Stimulated activated effector memory CD8-positive, alpha-beta T cell treated with anti-CD3 and anti-CD28 coated beads, Interleukin-12 subunit alpha, Interleukin-12 subunit beta, amount 100 ng/mL, for 72 hours (primary cell): ENCODE data around the gene IL12RB1.

ENCODE experiments used
- ATAC-seq: fragments of 150-1000 bp; cut with Tn5 transposase; 2 replicates; pipeline ENCODE4 v1.10.0; 2021
- DNase-seq, 2 donors: peaks; one replicate each; pipeline ENCODE4 v3.0.0; 2021 to 2022; ENCODE audit warnings: low spot score in 2 of 2
- H3K27ac Mint-ChIP-seq: one replicate; pipeline ENCODE4 v1.8.0; 2022; ENCODE audit warnings: mild to moderate bottlenecking, mixed read lengths
- H3K36me3 Mint-ChIP-seq: one replicate; pipeline ENCODE4 v1.8.0; 2022; ENCODE audit warnings: mild to moderate bottlenecking, mixed read lengths
- H3K4me1 Mint-ChIP-seq: one replicate; pipeline ENCODE4 v1.8.0; 2022; ENCODE audit warnings: mixed read lengths
- H3K4me3 Mint-ChIP-seq: one replicate; pipeline ENCODE4 v1.8.0; 2022; ENCODE audit warnings: mild to moderate bottlenecking, mixed read lengths
- H3K9me3 Mint-ChIP-seq: one replicate; pipeline ENCODE4 v1.8.0; 2022; ENCODE audit warnings: mixed read lengths

The IL12RB1 gene

DNA sequence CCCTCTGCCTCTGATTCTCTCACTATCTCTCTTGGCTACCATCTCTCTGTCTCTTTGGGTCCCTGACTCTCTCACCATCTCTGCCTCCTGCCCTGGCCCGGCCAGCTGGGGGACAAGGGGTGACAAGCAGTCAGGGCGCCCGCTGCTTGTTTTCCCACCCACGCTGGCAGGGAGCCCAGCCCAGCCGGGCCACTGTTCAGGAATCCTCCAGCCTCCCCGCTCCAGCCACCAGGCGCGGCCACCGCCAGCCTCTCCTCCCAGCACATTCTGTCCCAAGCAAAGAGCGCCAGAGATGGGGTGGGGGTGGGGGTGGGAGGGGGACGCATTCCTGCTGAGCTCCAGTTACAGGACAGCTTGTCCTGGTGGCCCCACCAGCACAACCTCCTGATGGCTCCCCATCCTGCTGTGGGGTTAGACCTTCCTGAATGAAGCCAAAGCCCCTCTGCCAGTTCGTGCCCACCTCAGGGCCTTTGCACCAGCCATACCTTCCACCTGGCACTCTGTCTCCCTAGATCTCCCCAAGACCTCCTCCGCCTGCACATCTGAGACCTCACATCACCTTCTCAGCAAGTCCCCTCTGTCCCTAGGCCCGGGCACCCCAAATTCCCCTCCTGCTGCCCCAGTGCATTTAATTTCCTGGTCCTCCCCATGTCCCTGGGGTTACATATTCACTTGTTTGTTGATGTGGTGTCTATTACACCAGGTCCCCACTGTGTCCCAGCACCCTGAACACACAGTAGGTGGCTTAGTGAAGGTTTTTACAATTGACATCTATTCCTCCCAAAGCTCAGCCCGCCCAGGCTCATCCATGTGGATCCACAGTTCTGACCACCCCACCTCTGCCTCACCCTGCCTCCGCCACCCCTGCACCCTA lies 66.3 kb downstream of the IL12RB1 start:
- peak overlapping the region; percentile 70 for H3K4me3 Mint-ChIP-seq
- peaks cover 66% of the 10 kb centered on the region for H3K4me1 Mint-ChIP-seq
- H3K36me3 Mint-ChIP-seq, result peaks cover 25% of the 10 kb centered on the region
- H3K27ac Mint-ChIP-seq, result peak overlapping the region; percentile 97
- DNase-seq (no peak), ATAC-seq (no peak)
- peaks cover 3% of the 10 kb centered on the region for H3K9me3 Mint-ChIP-seq

DNA sequence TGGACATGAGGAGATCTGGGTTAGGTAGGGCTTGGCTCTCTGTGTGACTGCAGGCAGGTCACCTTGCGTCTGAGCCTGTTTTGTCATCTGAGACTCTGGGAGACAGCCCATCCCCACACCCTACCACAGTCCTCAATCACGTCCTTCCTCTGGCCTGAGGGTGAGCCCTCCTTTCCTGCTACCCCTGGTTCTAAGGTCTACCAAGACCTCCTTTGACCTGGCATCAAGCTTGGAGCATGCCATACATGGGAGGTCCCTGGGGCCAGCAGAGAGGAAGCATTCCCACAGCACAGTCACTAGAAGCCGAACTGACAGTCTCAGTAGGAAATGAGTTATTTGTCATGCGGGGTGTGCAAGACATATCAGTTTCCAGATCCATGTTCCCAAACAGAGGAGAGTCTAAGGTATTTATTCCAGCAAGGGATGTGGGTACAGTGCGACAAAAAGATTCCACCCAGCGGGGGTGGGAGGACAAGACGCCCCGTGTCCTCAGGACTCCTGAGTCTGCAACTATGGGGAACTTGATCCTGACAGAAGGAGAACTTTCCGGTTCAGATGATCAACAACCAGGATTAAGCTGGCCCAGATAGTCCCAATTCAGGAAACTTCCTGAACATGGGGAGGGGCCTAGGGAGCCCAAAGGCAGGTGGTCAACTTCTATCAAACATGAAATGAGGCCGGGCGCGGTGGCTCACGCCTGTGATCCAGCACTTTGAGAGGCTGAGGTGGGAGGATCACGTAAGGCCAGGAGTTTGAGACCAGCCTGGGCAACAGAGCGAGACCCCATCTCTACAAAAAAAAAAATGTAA lies 69.3 kb downstream of the IL12RB1 start:
- H3K9me3 Mint-ChIP-seq, result peaks cover 3% of the 10 kb centered on the region
- H3K4me3 Mint-ChIP-seq, result no peak overlapping the region
- DNase-seq (no peak), ATAC-seq (no peak)
- peaks cover 78% of the 10 kb centered on the region for H3K4me1 Mint-ChIP-seq
- peak overlapping the region; percentile 56 for H3K27ac Mint-ChIP-seq
- H3K36me3 Mint-ChIP-seq, result peaks cover 54% of the 10 kb centered on the region

DNA sequence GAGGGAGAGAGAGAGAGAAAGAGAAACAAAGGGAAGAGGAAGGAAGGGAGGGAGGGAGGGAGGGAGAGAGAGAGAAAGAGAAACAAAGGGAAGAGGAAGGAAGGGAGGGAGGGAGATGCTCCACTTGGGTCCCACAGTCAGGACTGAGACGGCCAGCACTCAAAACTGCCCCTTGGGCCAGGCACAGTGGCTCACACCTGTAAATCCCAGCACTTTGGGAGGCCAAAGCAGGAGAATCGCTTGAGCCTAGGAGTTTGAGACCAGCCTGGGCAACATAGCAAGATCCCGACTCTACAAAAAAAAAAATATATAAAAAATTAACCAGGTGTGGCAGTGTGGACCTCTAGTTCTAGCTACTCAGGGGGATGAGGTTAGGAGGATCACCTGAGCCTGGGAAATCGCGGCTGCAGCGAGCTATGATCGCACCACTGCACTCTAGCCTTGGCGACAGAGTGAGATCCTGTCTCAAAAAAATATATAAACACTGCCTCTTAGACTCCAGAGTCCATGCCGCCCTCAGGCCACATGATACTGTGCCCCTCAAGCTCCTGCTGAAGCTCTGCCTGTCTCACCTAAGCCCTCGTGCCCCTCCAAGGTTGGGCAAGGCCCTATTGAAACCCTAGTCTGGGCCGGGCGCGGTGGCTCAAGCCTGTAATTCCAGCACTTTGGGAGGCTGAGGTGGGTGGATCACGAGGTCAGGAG lies 70.4 kb downstream of the IL12RB1 start:
- Mint-ChIP-seq H3K4me3 (no peak overlapping the region), H3K27ac (peak overlapping the region; percentile 56), H3K9me3 (no peaks in the 10 kb centered on the region), H3K36me3 (peaks cover 54% of the 10 kb centered on the region), H3K4me1 (peaks cover 67% of the 10 kb centered on the region)
- ATAC-seq (no peak), DNase-seq (no peak)

DNA sequence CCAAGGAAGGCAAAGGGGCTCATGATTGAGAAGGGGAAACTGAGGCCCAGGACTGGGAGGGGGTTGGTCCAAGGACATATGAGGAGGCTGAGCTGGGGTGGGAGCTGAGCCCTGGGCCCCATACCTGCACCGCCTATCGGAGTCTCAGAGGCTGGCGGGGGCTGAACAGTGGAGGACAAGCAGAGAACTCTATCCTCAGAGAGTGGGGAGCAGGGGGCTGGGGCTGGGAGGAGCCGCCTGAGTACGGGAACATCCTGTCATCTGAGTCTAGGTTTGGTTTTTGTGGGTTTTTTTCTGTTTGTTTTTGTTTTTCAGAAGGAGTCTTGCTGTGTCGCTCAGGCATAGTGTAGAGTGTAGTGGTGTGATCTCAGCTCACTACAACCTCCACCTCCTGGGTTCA lies 72.5 kb downstream of the IL12RB1 start:
- Mint-ChIP-seq H3K9me3 (no peaks in the 10 kb centered on the region), H3K4me3 (peak overlapping the region; percentile 9), H3K27ac (peak overlapping the region; percentile 89), H3K36me3 (peaks cover 70% of the 10 kb centered on the region), H3K4me1 (peaks cover 51% of the 10 kb centered on the region)
- no peak for DNase-seq
- ATAC-seq, result peak; percentile 77

GRCh38 chr19:18013210-18014111 lies 73.3 kb downstream of the IL12RB1 start:
- peaks cover 77% of the 10 kb centered on the region for H3K36me3 Mint-ChIP-seq

GRCh38 chr19:18010149-18010548 lies 76.6 kb downstream of the IL12RB1 start:
- ATAC-seq, result no peak
- Mint-ChIP-seq H3K36me3 (peaks cover 89% of the 10 kb centered on the region), H3K4me1 (peaks cover 50% of the 10 kb centered on the region), H3K9me3 (no peaks in the 10 kb centered on the region), H3K27ac (peak overlapping the region; percentile 58), H3K4me3 (no peak overlapping the region)
- DNase-seq, result no peak

More at GRCh38 chr19:18013210-18014111, 73.3 kb downstream of the IL12RB1 start:
- peak overlapping the region; percentile 89 for H3K27ac Mint-ChIP-seq
- H3K4me1 Mint-ChIP-seq, result peaks cover 54% of the 10 kb centered on the region
- no peak for DNase-seq
- H3K4me3 Mint-ChIP-seq, result peak overlapping the region; percentile 9
- peak; percentile 31 for ATAC-seq
- H3K9me3 Mint-ChIP-seq, result no peaks in the 10 kb centered on the region

- peaks cover 89% of the 10 kb centered on the region for H3K36me3 Mint-ChIP-seq
- H3K27ac Mint-ChIP-seq, result peak overlapping the region; percentile 60
Measured at GRCh38 chr19:18009412-18010066, 77.2 kb downstream of the IL12RB1 start.

More at GRCh38 chr19:18009412-18010066, 77.2 kb downstream of the IL12RB1 start:
- H3K4me3 Mint-ChIP-seq, result peak overlapping the region; percentile 84
- H3K9me3 Mint-ChIP-seq, result no peaks in the 10 kb centered on the region
- no peak for ATAC-seq
- peaks cover 44% of the 10 kb centered on the region for H3K4me1 Mint-ChIP-seq
- no peak for DNase-seq
